ENCODE measurements around the gene HOMER2. TPM values are rescaled to one million over a fixed set of nuclear protein-coding genes. Genes with fewer than 3 reads are reported as not detected.

The HOMER2 gene
- total RNA-seq, 4 donors from 2014 or later, result 0.40 to 25.1 (median 6.1) TPM

GRCh38 chr15:82839136-82839535 lies 113.4 kb downstream of the HOMER2 start:
- Histone ChIP-seq H3K27me3 (no peaks in the 10 kb centered on the region), H3K9me3 (no peaks in the 10 kb centered on the region), H3K4me1 (no peaks in the 10 kb centered on the region), H3K36me3 (peaks cover 0 to 32% (median 12%) of the 10 kb centered on the region in 4 donors), H3K27ac (no peak overlapping the region), H3K4me3 (no peak overlapping the region)
- TF ChIP-seq POLR2AphosphoS5 (IDR thresholded peaks at IDR 0.05), result no peak
- no peak for TF ChIP-seq POLR2A (IDR thresholded peaks at IDR 0.05)
- TF ChIP-seq, protein P1, sequence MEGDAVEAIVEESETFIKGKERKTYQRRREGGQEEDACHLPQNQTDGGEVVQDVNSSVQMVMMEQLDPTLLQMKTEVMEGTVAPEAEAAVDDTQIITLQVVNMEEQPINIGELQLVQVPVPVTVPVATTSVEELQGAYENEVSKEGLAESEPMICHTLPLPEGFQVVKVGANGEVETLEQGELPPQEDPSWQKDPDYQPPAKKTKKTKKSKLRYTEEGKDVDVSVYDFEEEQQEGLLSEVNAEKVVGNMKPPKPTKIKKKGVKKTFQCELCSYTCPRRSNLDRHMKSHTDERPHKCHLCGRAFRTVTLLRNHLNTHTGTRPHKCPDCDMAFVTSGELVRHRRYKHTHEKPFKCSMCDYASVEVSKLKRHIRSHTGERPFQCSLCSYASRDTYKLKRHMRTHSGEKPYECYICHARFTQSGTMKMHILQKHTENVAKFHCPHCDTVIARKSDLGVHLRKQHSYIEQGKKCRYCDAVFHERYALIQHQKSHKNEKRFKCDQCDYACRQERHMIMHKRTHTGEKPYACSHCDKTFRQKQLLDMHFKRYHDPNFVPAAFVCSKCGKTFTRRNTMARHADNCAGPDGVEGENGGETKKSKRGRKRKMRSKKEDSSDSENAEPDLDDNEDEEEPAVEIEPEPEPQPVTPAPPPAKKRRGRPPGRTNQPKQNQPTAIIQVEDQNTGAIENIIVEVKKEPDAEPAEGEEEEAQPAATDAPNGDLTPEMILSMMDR (IDR thresholded peaks at IDR 0.05), result no peak
- in situ Hi-C loops (cut with MboI; ENCODE audit: low pct_ligation_motif_present in 1 of 4, low pct_unique_long_range_greater_than_20kb in 1 of 4, low sequenced_read_pairs in 3 of 4), result loop anchor here in 1 of 4 donors (25.0 kb wide), 1 partner anchor 173 kb away; the partner anchor contains the start of gene C15orf40
- intact Hi-C loops (cut with DNase I; ENCODE audit: low total_unique reads), result no loop called here
- DNase-seq, result no peak

DNA sequence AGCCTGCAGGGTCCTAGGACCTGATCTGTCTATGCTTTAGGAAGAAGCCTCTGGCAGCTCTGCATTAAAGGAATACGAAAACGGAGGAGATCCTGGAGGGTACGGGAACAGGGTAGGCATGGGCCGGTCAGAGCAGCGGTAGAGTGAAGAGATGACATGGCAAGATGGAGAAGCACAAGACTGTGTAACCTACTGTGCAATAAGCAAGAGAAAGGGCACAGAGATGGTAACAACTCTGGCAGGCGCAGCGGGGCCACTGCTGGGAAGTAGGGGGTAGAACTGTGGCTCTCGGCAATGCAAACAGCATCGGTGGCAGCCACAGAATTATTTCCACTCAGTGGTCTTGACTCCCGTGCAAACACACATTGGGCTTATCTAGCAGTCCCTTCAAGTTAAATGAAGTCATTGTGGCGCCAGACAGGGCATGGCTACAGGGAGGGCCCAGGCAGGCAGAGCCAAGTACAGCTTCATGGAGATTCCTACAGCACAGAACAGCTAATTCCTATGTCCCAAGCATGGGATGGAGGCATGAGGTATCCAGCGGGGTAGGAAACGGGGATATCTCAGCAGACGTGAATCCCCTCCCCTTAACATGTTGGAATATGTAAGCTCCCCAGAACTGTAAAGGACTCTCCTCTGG lies 114.3 kb downstream of the HOMER2 start:
- no peaks in the 10 kb centered on the region for H3K9me3 ChIP-seq
- no peak for TF ChIP-seq POLR2A (IDR thresholded peaks at IDR 0.05)
- TF ChIP-seq EP300 (IDR thresholded peaks at IDR 0.05; ENCODE audit: low read depth), result no peak
- TF ChIP-seq POLR2AphosphoS5 (IDR thresholded peaks at IDR 0.05), result no peak
- no peaks in the 10 kb centered on the region for H3K27me3 ChIP-seq
- H3K4me1 ChIP-seq, result no peaks in the 10 kb centered on the region
- 96 to 97% methylated on average over 8 to 14 of the region's 14 CpGs for WGBS, 2 donors (ENCODE audit: low coverage in 1 of 2)
- intact Hi-C loops (cut with DNase I; ENCODE audit: low total_unique reads), result no loop called here
- peaks cover 0 to 41% (median 17%) of the 10 kb centered on the region in 4 donors for H3K36me3 ChIP-seq
- in situ Hi-C loops (cut with MboI; ENCODE audit: low pct_ligation_motif_present in 1 of 4, low pct_unique_long_range_greater_than_20kb in 1 of 4, low sequenced_read_pairs in 3 of 4), result loop anchor here in 1 of 4 donors (25.0 kb wide), 1 partner anchor 174 kb away; the partner anchor contains the start of gene C15orf40
- no peak overlapping the region for H3K4me3 ChIP-seq
- H3K27ac ChIP-seq, result no peak overlapping the region
- DNase-seq, result no peak

DNA sequence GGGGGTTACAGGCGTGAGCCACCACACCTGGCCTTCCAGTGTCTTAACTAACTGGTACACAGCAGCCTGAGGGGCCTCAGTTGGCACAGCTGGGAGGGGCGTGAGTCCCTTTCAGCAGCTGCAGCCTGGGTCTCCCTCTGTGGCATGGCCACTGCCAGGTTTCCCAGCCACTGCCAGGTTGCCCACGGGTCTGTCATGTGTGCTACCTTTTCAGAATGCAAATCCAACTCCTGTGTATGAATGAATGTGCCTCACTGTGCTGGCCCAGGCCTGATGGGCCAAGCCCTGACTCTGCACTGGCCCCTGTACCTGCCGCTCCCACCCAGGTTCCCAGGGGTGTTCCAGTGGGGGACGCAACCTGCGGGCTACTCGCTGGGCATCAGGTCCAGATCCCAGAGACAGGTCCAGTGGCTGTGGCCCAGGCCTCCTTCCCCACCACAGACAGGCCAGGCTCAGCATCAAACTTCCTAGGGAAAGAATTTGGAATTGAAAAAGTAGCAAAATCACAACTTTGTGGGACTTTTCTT lies 117.1 kb downstream of the HOMER2 start:
- no peak for TF ChIP-seq EP300 (IDR thresholded peaks at IDR 0.05; ENCODE audit: low read depth)
- TF ChIP-seq POLR2A (IDR thresholded peaks at IDR 0.05), result no peak
- TF ChIP-seq POLR2AphosphoS5 (IDR thresholded peaks at IDR 0.05), result no peak
- TF ChIP-seq, protein P1 (IDR thresholded peaks at IDR 0.05), result no peak
- H3K9me3 ChIP-seq, result no peaks in the 10 kb centered on the region
- intact Hi-C loops (cut with DNase I; ENCODE audit: low total_unique reads), result no loop called here
- no peaks in the 10 kb centered on the region for H3K4me1 ChIP-seq
- peaks cover 0 to 65% (median 28%) of the 10 kb centered on the region in 4 donors for H3K36me3 ChIP-seq
- no peak overlapping the region for H3K4me3 ChIP-seq
- in situ Hi-C loops (cut with MboI; ENCODE audit: low pct_ligation_motif_present in 1 of 4, low pct_unique_long_range_greater_than_20kb in 1 of 4, low sequenced_read_pairs in 3 of 4), result loop anchor here in 1 of 4 donors (25.0 kb wide), 1 partner anchor 177 kb away; the partner anchor contains the start of gene C15orf40
- no peaks in the 10 kb centered on the region for H3K27me3 ChIP-seq
- WGBS, 2 donors (ENCODE audit: low coverage in 1 of 2), result 97 to 100% methylated on average over 2 to 7 of the region's 7 CpGs
- no peak for DNase-seq
- H3K27ac ChIP-seq, result no peak overlapping the region

DNA sequence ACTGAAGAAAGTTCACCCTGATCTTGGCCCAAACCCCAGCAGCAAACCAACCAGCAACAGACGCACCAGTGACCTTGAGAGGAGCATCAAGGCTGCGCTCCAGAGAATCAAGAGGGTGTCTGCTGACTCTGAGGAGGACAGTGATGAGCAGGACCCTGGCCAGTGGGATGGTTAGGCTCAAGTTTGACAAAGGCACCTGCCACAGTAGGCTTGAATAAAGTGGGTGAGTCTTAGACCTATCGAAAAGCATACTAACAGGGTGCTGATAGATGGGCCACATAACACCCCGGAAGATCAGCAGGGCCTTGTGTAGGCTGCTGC lies 119.2 kb downstream of the HOMER2 start:
- intact Hi-C loops (cut with DNase I; ENCODE audit: low total_unique reads) (no loop called here), in situ Hi-C loops (cut with MboI; ENCODE audit: low pct_ligation_motif_present in 1 of 4, low pct_unique_long_range_greater_than_20kb in 1 of 4, low sequenced_read_pairs in 3 of 4) (loop anchor here in 1 of 4 donors (25.0 kb wide), 1 partner anchor 179 kb away; the partner anchor contains the start of gene C15orf40)
- Histone ChIP-seq H3K4me1 (no peaks in the 10 kb centered on the region), H3K4me3 (no peak overlapping the region), H3K9me3 (no peaks in the 10 kb centered on the region), H3K36me3 (peaks cover 0 to 84% (median 34%) of the 10 kb centered on the region in 4 donors), H3K27ac (no peak overlapping the region), H3K27me3 (no peaks in the 10 kb centered on the region)
- no peak for DNase-seq
- 95% methylated on average over 4 of the region's 4 CpGs; no CpG with 5 or more reads in 1 of the 2 donors for WGBS, 2 donors (ENCODE audit: low coverage in 1 of 2)
- TF ChIP-seq POLR2AphosphoS5 (IDR thresholded peaks at IDR 0.05) (no peak), POLR2A (IDR thresholded peaks at IDR 0.05) (no peak), EP300 (IDR thresholded peaks at IDR 0.05; ENCODE audit: low read depth) (no peak)
- TF ChIP-seq, protein P1 (IDR thresholded peaks at IDR 0.05), result no peak
